Fibroblast of peridontal ligament (primary cell): ENCODE data around the gene INPP5A.

ENCODE experiments used
- DNase-seq: peaks from one replicate; pipeline ENCODE4 v3.0.0-alpha.2; 2010; ENCODE audit errors: extremely low read depth

The INPP5A gene

GRCh38 chr10:132721725-132722124, 184.1 kb downstream of the INPP5A start:
- DNase-seq = no peak

GRCh38 chr10:132722394-132723329, 185.1 kb downstream of the INPP5A start:
- no peak for DNase-seq

DNA sequence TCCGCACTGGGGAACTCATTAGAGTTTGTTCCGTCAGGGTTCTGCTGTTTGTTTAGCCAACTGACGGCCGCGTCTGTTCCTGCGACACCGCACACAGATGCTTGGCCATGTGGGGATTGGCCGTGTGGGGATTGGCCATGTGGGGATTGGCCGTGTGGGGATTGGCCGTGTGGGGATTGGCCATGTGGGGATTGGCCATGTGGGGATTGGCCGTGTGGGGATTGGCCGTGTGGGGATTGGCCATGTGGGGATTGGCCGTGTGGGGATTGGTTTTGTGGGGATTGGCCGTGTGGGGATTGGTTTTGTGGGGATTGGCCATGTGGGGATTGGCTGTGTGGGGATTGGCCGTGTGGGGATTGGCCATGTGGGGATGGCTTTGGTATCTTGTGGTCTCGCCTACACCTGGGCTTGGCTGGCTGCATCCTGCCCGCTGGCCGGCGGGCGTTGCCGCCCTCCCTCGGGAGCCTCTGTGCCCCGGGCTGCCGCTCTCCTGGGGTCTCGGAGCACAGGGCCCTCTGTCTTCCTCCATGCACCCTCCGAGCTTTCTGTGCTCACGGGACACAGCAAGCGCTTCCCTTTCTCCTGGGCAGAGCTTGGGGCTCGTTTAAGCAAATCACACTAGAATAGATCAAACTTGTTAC, 185.9 kb downstream of the INPP5A start:
- DNase-seq = no peak

GRCh38 chr10:132724446-132724845, 186.9 kb downstream of the INPP5A start:
- no peak for DNase-seq

DNA sequence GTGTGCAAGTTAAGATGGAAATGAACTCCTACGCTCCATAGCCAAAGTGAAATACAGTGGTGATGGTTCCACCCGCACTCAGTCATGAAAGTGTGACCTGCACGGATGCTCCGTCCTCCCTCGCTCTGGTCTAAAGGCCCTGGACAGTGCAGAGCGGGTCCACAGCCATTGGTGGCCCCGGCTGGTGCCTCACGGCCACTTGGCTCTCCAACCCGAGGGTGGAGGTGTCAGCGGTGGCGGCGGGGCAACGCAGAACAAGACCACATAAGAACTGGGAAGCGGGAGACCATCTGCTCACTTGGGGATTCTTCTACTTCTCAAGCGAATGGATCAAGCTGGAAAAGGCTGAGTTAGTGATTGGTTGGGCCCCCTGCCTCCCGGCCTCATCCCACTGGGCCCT, 187.6 kb downstream of the INPP5A start:
- no peak for DNase-seq

DNA sequence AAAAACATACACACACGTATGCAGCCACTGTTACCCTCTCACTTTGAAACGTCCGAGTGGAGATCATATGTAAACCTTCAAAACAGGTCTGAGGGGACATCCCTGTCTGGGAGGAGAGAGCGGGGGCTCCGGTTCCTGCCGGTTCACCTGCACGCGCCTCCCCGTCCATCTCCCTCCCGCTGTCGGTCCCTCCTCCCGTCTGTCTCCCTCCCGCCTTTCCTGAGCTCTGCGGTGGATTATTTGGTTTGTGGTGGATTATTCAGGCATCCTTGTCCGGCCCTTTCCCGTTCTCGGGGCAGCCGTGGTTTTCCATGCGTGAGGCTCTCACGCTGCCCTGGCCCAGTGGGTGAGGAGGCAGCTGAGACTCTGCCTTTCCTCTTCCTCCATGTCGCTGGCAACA, 188.6 kb downstream of the INPP5A start:
- no peak for DNase-seq

DNA sequence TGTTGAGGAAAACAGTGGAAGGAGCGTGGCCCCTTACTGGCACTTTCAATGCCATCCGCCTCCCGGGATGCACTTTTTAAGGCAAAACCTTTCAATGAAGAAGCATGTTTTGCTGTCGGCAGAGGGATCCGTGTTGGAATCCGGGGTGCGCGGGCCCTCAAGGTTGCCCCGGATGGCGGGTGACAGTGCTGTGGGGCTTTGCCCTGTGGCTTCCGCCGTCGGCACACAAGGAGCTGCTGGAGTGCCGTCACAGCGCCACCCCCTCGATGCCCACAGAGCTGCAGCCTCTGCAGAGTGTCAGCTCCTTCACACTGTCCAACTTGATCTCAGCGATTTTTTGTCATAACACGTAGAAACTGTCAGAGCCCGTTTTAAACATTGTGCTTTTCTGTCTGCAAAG, 189.4 kb downstream of the INPP5A start:
- DNase-seq = no peak

DNA sequence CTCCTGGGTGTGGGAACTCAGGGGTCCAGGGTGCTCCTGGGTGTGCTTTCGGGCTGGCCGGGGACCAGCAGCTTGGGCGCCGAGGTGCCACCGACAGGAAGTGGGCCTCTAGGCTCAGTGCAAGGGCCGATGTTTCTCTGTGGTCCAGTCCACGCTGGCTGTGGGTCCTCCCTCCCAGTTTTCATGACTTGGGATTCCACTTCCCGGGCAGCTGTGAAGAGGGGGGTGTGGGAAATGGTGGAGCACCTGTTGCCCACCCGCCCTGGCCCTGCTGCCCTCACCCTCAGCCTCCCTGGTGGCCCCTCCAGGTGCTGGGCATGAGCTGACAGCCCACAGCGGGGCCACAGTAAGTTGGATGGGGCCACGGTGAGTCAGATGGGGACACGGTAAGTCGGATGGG, 189.8 kb downstream of the INPP5A start:
- DNase-seq = no peak

- DNase-seq = no peak
Measured at GRCh38 chr10:132728321-132728720, 190.7 kb downstream of the INPP5A start.

DNA sequence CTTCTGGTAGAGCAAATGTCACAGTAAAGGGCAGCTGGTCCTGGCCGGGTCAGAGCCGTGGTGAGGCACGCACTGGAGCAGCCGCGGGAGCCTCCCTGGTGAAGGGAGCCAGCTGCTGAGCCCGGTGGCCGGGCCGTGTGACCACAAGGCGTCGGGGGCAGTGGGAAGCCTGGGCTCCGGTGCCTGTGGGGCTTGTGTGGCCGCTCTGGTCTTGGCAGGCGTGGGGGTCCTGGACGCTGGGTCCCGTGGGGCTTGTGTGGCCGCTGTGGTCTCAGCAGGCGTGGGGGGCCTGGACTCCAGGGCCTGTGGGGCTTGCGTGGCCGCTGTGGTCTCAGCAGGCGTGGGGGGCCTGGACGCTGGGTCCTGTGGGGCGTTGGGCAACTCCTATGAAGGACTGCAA, 191.2 kb downstream of the INPP5A start:
- DNase-seq = no peak

DNA sequence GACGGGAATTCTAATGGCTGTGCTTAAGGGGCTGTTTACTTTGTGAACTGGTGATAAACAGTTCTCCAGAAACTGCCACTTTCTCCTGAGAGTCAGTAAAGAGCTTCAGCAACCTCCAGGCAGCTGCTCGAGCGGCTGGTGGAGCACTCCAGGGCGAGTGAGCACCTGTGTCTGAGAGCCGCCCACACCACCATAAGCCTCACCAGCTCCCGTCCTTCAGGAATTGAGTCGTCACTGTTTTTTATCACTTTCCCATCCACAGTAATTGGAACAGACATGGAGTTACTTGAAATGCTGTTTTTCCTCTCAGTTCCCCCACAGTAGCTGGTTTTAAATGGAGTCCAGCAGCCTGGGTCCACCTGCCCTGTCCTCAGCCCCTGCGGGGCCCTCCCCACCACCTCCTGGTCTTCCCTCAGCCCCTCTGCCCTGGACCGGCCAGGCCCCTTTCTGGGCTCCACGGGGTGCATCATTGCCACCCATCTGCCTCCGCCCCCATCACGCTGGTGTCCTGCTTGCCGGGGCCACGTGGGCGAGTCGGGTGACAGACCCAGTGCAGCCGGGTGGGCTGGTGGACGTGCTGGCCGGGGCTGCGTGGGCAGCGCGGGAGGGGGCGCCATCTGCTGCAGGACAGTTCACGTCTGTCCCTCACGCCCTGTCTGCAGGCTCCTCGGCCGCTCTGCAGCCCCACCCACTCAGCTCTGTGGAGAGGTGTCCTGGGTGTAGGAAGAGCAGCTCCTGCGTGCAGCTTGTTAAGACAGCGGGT, 192.4 kb downstream of the INPP5A start:
- DNase-seq = no peak

DNA sequence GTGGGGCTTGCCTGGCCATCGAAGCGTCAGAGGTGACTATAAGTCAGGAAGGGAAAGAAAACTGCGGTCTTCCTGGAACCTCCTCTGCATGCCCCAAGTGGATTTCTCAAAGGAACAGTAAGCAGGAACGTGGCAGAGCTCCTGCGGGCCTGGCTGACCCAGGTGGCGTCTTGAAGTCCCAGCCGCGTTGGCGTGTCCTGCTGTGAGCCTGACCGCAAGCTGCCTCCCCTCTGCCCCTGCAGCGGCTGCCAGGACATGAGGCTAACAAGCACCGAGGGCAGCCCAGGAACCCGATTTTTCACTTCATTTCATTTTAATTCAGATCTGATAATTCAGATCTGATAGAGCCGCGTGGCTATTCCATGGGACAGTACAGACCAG, 193.0 kb downstream of the INPP5A start:
- DNase-seq = no peak

- no peak for DNase-seq
Measured at GRCh38 chr10:132732518-132732917, 194.9 kb downstream of the INPP5A start.

GRCh38 chr10:132733926-132734325, 196.3 kb downstream of the INPP5A start:
- no peak for DNase-seq

DNA sequence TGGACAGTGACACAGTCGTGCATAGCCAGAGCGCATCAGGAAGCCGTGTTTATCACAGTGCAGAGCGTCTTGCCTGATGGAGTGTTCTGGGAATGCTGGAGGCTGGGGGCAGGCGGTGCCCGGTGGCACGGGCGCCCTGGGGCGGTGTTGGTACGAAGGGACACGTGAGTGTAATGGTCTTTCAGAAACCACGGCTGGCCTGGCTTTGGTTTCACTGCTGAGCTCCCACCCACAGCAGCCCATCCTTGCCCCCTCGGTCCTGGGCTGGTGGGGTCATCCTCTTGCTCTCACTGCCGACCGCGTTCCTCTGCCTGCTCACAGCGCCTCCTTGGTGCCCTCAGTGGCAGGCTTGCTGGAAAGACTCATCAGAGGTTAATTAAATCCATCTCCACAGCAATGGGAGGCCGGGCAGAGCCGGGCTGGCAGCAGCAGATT, 197.8 kb downstream of the INPP5A start:
- no peak for DNase-seq

DNA sequence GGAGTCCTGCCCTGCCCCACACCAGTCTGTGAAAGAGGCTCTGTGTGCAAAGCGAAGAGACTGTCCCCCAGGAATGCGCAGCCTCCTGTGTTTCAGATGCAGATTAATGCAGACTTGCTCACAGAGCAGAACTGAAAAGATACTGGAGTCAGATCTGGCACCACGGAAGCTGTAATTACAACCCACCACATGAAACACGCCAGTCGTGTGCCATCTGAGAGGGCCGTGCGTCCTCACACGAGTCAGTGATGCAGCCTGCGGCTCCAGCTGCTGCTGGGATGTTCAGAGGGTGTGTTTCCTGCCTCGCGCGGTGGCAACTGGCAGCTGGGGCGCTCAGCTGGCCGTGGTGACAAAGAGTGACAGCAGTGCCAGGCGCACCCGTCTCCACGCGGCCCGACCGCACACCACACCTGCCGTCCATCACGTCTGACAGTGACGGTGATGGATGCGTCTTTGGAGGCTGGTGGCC, 198.4 kb downstream of the INPP5A start:
- DNase-seq = no peak

GRCh38 chr10:132737390-132738048, 199.9 kb downstream of the INPP5A start:
- DNase-seq = no peak

- no peak for DNase-seq
Measured at GRCh38 chr10:132738454-132739224, 201.1 kb downstream of the INPP5A start.

- no peak for DNase-seq
Measured at GRCh38 chr10:132739225-132739613, 201.6 kb downstream of the INPP5A start.

- DNase-seq = no peak
Measured at GRCh38 chr10:132740588-132740987, 203.0 kb downstream of the INPP5A start.
